HEK293 (cell line): ENCODE results near the gene GNG12.

Experiments used
- CTCF ChIA-PET: fragments of 350-600 bp; formaldehyde crosslinking; extraction: SDS; loops from one replicate; lab custom pipeline; 2021; ENCODE audit warnings: antibody characterized with exemption; lab: Yijun Ruan, JAX
- POLR2A ChIA-PET: fragments of 300-600 bp; formaldehyde crosslinking; extraction: SDS; loops from one replicate; lab custom pipeline; 2020; ENCODE audit warnings: antibody characterized with exemption, inconsistent platforms; lab: Yijun Ruan, JAX
- H3K27ac ChIP-seq: fragments of 200-500 bp; sonication (Bioruptor generic); 2 replicates; pipeline ENCODE4 v1.5.1; 2014; ENCODE audit warnings: low read depth, low read length, control low read depth, inconsistent platforms; ENCODE audit errors: extremely low read depth
- H3K36me3 ChIP-seq, 2 experiments: fragments of 200-500 bp in 1 of 2; sonication (Bioruptor generic) in 1 of 2; 1 replicate in 1 of 2; 2 replicates in 1 of 2; pipeline ENCODE4 v1.5.1; 2014 to 2017; ENCODE audit warnings: inconsistent platforms in 2 of 2, low read length in 2 of 2; ENCODE audit not compliant: control insufficient read depth in 2 of 2, insufficient read depth in 1 of 2
- H3K4me1 ChIP-seq: fragments of 200-500 bp; sonication (Bioruptor generic); 2 replicates; pipeline ENCODE4 v1.5.1; 2014; ENCODE audit warnings: mild to moderate bottlenecking, low read length, inconsistent platforms; ENCODE audit not compliant: control insufficient read depth, insufficient read depth
- H3K4me3 ChIP-seq: 2 replicates; pipeline ENCODE4 v1.5.1; 2011; ENCODE audit warnings: low read depth, mild to moderate bottlenecking, control low read depth, low read length, moderate library complexity
- H3K9me3 ChIP-seq: fragments of 200-500 bp; sonication (Bioruptor generic); 2 replicates; pipeline ENCODE4 v1.5.1; 2014; ENCODE audit warnings: low read depth, low read length, inconsistent platforms; ENCODE audit not compliant: control insufficient read depth, insufficient read depth
- GLI2 ChIP-seq: fragments of 450-650 bp; formaldehyde crosslinking; IDR thresholded peaks from 2 replicates; pipeline ENCODE4; 2017; ENCODE audit warnings: missing biosample characterization, missing genetic modification characterization, low read depth, borderline replicate concordance
- HOXC10 ChIP-seq: sonication (generic); formaldehyde crosslinking; IDR thresholded peaks from 2 replicates; pipeline ENCODE4 v1.8.1; 2023; ENCODE audit warnings: mild to moderate bottlenecking, missing genetic modification reagents
- INSM2 ChIP-seq: fragments of 450-650 bp; formaldehyde crosslinking; IDR thresholded peaks from 2 replicates; pipeline ENCODE4 v1.5.1; 2016; ENCODE audit warnings: missing biosample characterization, missing genetic modification characterization
- MZF1 ChIP-seq: fragments of 450-650 bp; formaldehyde crosslinking; IDR thresholded peaks from 2 replicates; pipeline ENCODE4 v1.5.1; 2017; ENCODE audit warnings: missing biosample characterization, missing genetic modification characterization, borderline replicate concordance
- ZBTB8A ChIP-seq: fragments of 450-650 bp; formaldehyde crosslinking; IDR thresholded peaks from 2 replicates; pipeline ENCODE4 v1.5.1; 2016; ENCODE audit warnings: missing biosample characterization, missing genetic modification characterization
- ZFHX2 ChIP-seq: fragments of 450-650 bp; formaldehyde crosslinking; conservative IDR thresholded peaks from 2 replicates; pipeline ENCODE4 v1.5.1; 2016; ENCODE audit warnings: missing biosample characterization, missing genetic modification characterization
- ZIC2 ChIP-seq: fragments of 450-650 bp; formaldehyde crosslinking; IDR thresholded peaks from 2 replicates; pipeline ENCODE4 v1.5.1; 2016; ENCODE audit warnings: missing biosample characterization, missing genetic modification characterization
- ZNF138 ChIP-seq: fragments of 450-650 bp; formaldehyde crosslinking; IDR thresholded peaks from 2 replicates; pipeline ENCODE4 v1.5.1; 2016; ENCODE audit warnings: missing biosample characterization, missing genetic modification characterization, borderline replicate concordance
- ZNF19 ChIP-seq: fragments of 450-650 bp; formaldehyde crosslinking; IDR thresholded peaks from 2 replicates; pipeline ENCODE4; 2016; ENCODE audit warnings: missing biosample characterization, missing genetic modification characterization, low read depth
- ZNF302 ChIP-seq: fragments of 450-650 bp; formaldehyde crosslinking; IDR thresholded peaks from 2 replicates; pipeline ENCODE4 v1.5.1; 2016; ENCODE audit warnings: missing biosample characterization, missing genetic modification characterization, low read depth
- ZNF362 ChIP-seq: fragments of 450-650 bp; formaldehyde crosslinking; IDR thresholded peaks from 2 replicates; pipeline ENCODE4 v1.5.1; 2016; ENCODE audit warnings: missing biosample characterization, missing genetic modification characterization
- ZNF366 ChIP-seq: fragments of 450-650 bp; formaldehyde crosslinking; conservative IDR thresholded peaks from 2 replicates; pipeline ENCODE4 v1.5.1; 2016; ENCODE audit warnings: missing biosample characterization, missing genetic modification characterization
- ZNF433 ChIP-seq: fragments of 450-650 bp; formaldehyde crosslinking; IDR thresholded peaks from 2 replicates; pipeline ENCODE4 v1.5.1; 2016; ENCODE audit warnings: missing biosample characterization, missing genetic modification characterization, low read depth
- ZNF544 ChIP-seq: fragments of 450-650 bp; formaldehyde crosslinking; IDR thresholded peaks from 2 replicates; pipeline ENCODE4 v1.5.0; 2017; ENCODE audit warnings: missing biosample characterization, missing genetic modification characterization
- ZNF610 ChIP-seq: fragments of 450-650 bp; formaldehyde crosslinking; IDR thresholded peaks from 2 replicates; pipeline ENCODE4 v1.5.1; 2016; ENCODE audit warnings: missing biosample characterization, missing genetic modification characterization, borderline replicate concordance
- ZNF626 ChIP-seq: fragments of 450-650 bp; sonication (Bioruptor Pico); formaldehyde crosslinking; IDR thresholded peaks from 2 replicates; pipeline ENCODE4 v1.5.1; 2018; ENCODE audit warnings: missing biosample characterization, missing genetic modification characterization, inconsistent platforms
- ZNF654 ChIP-seq: fragments of 450-650 bp; formaldehyde crosslinking; IDR thresholded peaks from 2 replicates; pipeline ENCODE4 v1.5.1; 2016; ENCODE audit warnings: low read depth, missing biosample characterization, missing genetic modification characterization
- ZNF660 ChIP-seq: fragments of 450-650 bp; IDR thresholded peaks from 2 replicates; pipeline ENCODE4 v1.5.1; 2018; ENCODE audit warnings: missing biosample characterization, mild to moderate bottlenecking, missing genetic modification characterization
- ZNF692 ChIP-seq: fragments of 450-650 bp; formaldehyde crosslinking; IDR thresholded peaks from 2 replicates; pipeline ENCODE4 v1.5.1; 2016; ENCODE audit warnings: missing biosample characterization, missing genetic modification characterization
- ZNF701 ChIP-seq: fragments of 450-650 bp; formaldehyde crosslinking; IDR thresholded peaks from 2 replicates; pipeline ENCODE4 v1.5.1; 2016; ENCODE audit warnings: missing biosample characterization, missing genetic modification characterization
- ZNF707 ChIP-seq: fragments of 450-650 bp; formaldehyde crosslinking; IDR thresholded peaks from 2 replicates; pipeline ENCODE4 v1.5.1; 2016; ENCODE audit warnings: missing biosample characterization, missing genetic modification characterization
- ZNF830 ChIP-seq: fragments of 450-650 bp; IDR thresholded peaks from 2 replicates; pipeline ENCODE4 v1.5.0; 2018; ENCODE audit warnings: missing biosample characterization, missing genetic modification characterization, low read depth, mild to moderate bottlenecking, moderate library complexity
- TF ChIP-seq, protein P1 (sequence below): sonication (generic); formaldehyde crosslinking; IDR thresholded peaks from 2 replicates; pipeline ENCODE4 v1.8.1; 2022; ENCODE audit warnings: mild to moderate bottlenecking, moderate library complexity, missing genetic modification reagents
- TF ChIP-seq, protein P2 (sequence below): fragments of 450-650 bp; formaldehyde crosslinking; IDR thresholded peaks from 2 replicates; pipeline ENCODE4 v1.5.1; 2017; ENCODE audit warnings: missing biosample characterization, missing genetic modification characterization

Gene GNG12

GRCh38 chr1:67789551-67789950 lies 43.7 kb downstream of the GNG12 start:
- no peak overlapping the region for H3K4me3 ChIP-seq
- POLR2A ChIA-PET = no interaction called here
- no peak overlapping the region for H3K27ac ChIP-seq
- no peaks in the 10 kb centered on the region for H3K36me3 ChIP-seq
- CTCF ChIA-PET = interaction anchor here (0.9 kb wide), 1 partner anchor 13 kb away, joined by 3 read pairs; no protein-coding TSS in a partner anchor
- TF ChIP-seq GLI2 (tag by site-specific recombination) (no peak), ZNF626 (tag by site-specific recombination) (no peak)
- peaks cover 13% of the 10 kb centered on the region; the same call in 1 of the 2 replicates for H3K4me1 ChIP-seq
- no peaks in the 10 kb centered on the region for H3K9me3 ChIP-seq

- ChIA-PET POLR2A (interaction anchor here (1.1 kb wide), 1 partner anchor 43 kb away, joined by 3 read pairs; no protein-coding TSS in a partner anchor), CTCF (interaction anchor here (1.4 kb wide), 1 partner anchor 21 kb away, joined by 10 read pairs; no protein-coding TSS in a partner anchor)
- H3K4me3 ChIP-seq = no peak overlapping the region
- no peaks in the 10 kb centered on the region for H3K36me3 ChIP-seq
- H3K9me3 ChIP-seq = no peaks in the 10 kb centered on the region
- peaks cover 13% of the 10 kb centered on the region; the same call in 1 of the 2 replicates for H3K4me1 ChIP-seq
- TF ChIP-seq ZNF362 (no peak), ZIC2 (no peak), ZFHX2 (tag by site-specific recombination) (no peak), ZNF692 (tag by site-specific recombination) (no peak), ZNF654 (no peak), MZF1 (no peak), ZNF366 (no peak), ZNF302 (no peak), ZNF138 (tag by site-specific recombination) (no peak)
- TF ChIP-seq, protein P1, sequence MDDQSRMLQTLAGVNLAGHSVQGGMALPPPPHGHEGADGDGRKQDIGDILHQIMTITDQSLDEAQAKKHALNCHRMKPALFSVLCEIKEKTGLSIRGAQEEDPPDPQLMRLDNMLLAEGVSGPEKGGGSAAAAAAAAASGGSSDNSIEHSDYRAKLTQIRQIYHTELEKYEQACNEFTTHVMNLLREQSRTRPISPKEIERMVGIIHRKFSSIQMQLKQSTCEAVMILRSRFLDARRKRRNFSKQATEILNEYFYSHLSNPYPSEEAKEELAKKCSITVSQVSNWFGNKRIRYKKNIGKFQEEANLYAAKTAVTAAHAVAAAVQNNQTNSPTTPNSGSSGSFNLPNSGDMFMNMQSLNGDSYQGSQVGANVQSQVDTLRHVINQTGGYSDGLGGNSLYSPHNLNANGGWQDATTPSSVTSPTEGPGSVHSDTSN (CRISPR knock-in tag) = no peak
- no peak overlapping the region for H3K27ac ChIP-seq
Measured at GRCh38 chr1:67788904-67789303, 44.4 kb downstream of the GNG12 start.

DNA sequence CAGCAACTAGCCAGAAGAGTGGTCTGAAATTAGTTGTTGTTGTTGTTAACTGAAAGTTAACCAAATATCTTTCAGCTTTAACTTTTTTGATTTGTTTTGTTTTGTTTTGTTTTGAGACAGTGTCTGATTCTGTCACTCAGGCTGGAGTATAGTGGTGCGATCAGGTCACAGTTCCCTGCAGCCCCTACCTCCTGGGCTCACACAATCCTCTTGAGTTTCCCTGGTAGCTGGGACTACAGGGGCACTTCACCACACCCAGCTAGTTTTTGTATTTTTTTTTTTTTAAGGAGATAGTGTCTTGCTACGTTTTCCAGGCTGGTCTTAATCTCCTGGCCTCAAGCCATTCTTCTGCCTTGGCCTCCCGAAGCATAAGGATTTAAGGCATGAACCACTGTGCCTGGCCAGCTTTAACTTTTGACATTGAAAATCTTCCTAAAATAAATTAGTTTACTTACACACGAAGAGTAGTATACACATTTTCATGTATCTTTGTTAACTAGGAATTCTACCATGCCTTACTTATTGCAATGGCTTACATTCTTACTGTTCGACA lies 45.0 kb downstream of the GNG12 start:
- ChIA-PET POLR2A (interaction anchor here (1.1 kb wide), 1 partner anchor 43 kb away, joined by 3 read pairs; no protein-coding TSS in a partner anchor), CTCF (interaction anchor here (0.8 to 2.0 kb wide), 3 partner anchors 20 to 40 kb away, joined by 3 to 10 read pairs (median 6); no protein-coding TSS in a partner anchor)
- H3K9me3 ChIP-seq = no peaks in the 10 kb centered on the region
- H3K27ac ChIP-seq = no peak overlapping the region
- H3K4me3 ChIP-seq = no peak overlapping the region
- H3K36me3 ChIP-seq = no peaks in the 10 kb centered on the region
- peaks cover 13% of the 10 kb centered on the region; the same call in 1 of the 2 replicates for H3K4me1 ChIP-seq
- TF ChIP-seq ZNF610 (tag by site-specific recombination) (no peak), ZNF701 (no peak), ZNF433 (tag by site-specific recombination) (no peak), ZNF707 (tag by site-specific recombination) (no peak), ZNF830 (tag by site-specific recombination) (no peak), ZNF626 (tag by site-specific recombination) (no peak), ZNF544 (tag by site-specific recombination) (no peak), HOXC10 (CRISPR knock-in tag) (no peak), INSM2 (tag by site-specific recombination) (no peak), ZBTB8A (tag by site-specific recombination) (no peak), ZNF19 (tag by site-specific recombination) (no peak), ZNF660 (tag by site-specific recombination) (no peak)
- TF ChIP-seq, protein P2, sequence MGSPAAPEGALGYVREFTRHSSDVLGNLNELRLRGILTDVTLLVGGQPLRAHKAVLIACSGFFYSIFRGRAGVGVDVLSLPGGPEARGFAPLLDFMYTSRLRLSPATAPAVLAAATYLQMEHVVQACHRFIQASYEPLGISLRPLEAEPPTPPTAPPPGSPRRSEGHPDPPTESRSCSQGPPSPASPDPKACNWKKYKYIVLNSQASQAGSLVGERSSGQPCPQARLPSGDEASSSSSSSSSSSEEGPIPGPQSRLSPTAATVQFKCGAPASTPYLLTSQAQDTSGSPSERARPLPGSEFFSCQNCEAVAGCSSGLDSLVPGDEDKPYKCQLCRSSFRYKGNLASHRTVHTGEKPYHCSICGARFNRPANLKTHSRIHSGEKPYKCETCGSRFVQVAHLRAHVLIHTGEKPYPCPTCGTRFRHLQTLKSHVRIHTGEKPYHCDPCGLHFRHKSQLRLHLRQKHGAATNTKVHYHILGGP (tag by site-specific recombination) = no peak
